Sigmoid colon (tissue), 7 donors: Measurements from ENCODE around the gene NXPH3. TPM values are rescaled to one million over a fixed set of nuclear protein-coding genes. Genes with fewer than 3 reads are reported as not detected.

Source experiments
- DNase-seq: peaks from one replicate; pipeline ENCODE4 v3.0.0-alpha.2; 2019
- H3K27ac ChIP-seq, 4 donors: fragments of 200-600 bp; sonication (generic); one replicate each; pipeline ENCODE4 v1.5.1; 2016 to 2019; ENCODE audit warnings: mild to moderate bottlenecking in 1 of 4
- H3K27me3 ChIP-seq, 3 donors: fragments of 200-600 bp; sonication (generic); one replicate each; pipeline ENCODE4 v1.5.1; 2019; ENCODE audit warnings: mild to moderate bottlenecking in 1 of 3
- H3K36me3 ChIP-seq, 4 donors: fragments of 200-600 bp; sonication (generic); one replicate each; pipeline ENCODE4 v1.5.1; 2016 to 2019
- H3K4me1 ChIP-seq, 4 donors: fragments of 200-600 bp; sonication (generic); one replicate each; pipeline ENCODE4 v1.5.1; 2017 to 2019
- H3K4me3 ChIP-seq, 4 donors: fragments of 200-600 bp; sonication (generic); one replicate each; pipeline ENCODE4 v1.5.1; 2017 to 2019; ENCODE audit warnings: mild to moderate bottlenecking in 2 of 4, moderate library complexity in 1 of 4
- H3K9me3 ChIP-seq, 4 donors: fragments of 200-600 bp in 3 of 4; sonication (generic) in 3 of 4; one replicate each; pipeline versions ENCODE4 v1.5.1 to v1.6.1; 2013 to 2019
- CTCF ChIP-seq, 4 experiments: fragments of 450-650 bp in 3 of 4; fragments of 200-600 bp in 1 of 4; IDR thresholded peaks; one replicate each; pipeline ENCODE4 v1.5.1; 2016 to 2019; ENCODE audit warnings: antibody characterized with exemption in 4 of 4, mild to moderate bottlenecking in 3 of 4, moderate library complexity in 2 of 4
- EP300 ChIP-seq, 4 donors: sonication (generic); formaldehyde crosslinking; IDR thresholded peaks; one replicate each; pipeline ENCODE4 v1.6.1; 2017; ENCODE audit warnings: antibody characterized with exemption in 4 of 4
- POLR2A ChIP-seq, 2 donors: fragments of 450-650 bp; IDR thresholded peaks; one replicate each; pipeline ENCODE4 v1.6.1; 2016; ENCODE audit warnings: antibody characterized with exemption in 2 of 2, mild to moderate bottlenecking in 2 of 2, moderate library complexity in 2 of 2
- POLR2AphosphoS5 ChIP-seq, 4 donors: sonication (generic); formaldehyde crosslinking; IDR thresholded peaks; one replicate each; pipeline ENCODE4 v1.6.1; 2017; ENCODE audit warnings: antibody characterized with exemption in 4 of 4
- WGBS, 2 donors: extraction: QIAGEN DNeasy Blood & Tissue Kit; methylation state at CpG; one replicate each; pipeline ENCODE4 v1.1.7; 2013; 5-methylcytosine and 5-hydroxymethylcytosine counted together
- intact Hi-C: fragments of 100-400 bp; cut with DNase I; formaldehyde crosslinking; loops from one replicate; pipeline ENCODE4 v1.15.1; 2023
- polyA plus RNA-seq, 3 donors: library from polyadenylated mRNA; stranded (reverse); fragments of 200-250 nt; gene quantifications; one replicate each; pipeline ENCODE4 v1.2.3, GENCODE V29; 2013
- total RNA-seq, 4 donors: library from RNA; depleted of rRNA; stranded (reverse); fragments of >200 nt; gene quantifications; one replicate each; pipeline ENCODE4 v1.1.0, GENCODE V29; 2016
- donor health status: healthy with polysubstance abuse.
- donor health status: Bipolar disorder and iron deficiency.
- donor health status: healthy.

NXPH3 gene
- total and polyA plus RNA-seq, 7 donors = 0.23 to 32.6 (median 20.2) TPM

GRCh38 chr17:49603238-49603637 lies 27.6 kb downstream of the NXPH3 start:
- Histone ChIP-seq H3K27ac (peak overlapping the region; percentile 46 to 65 (median 54)), H3K36me3 (peaks cover 28 to 100% (median 74%) of the 10 kb centered on the region in 4 donors), H3K9me3 (no peaks in the 10 kb centered on the region), H3K4me1 (peaks cover 0 to 43% (median 27%) of the 10 kb centered on the region in 4 donors), H3K4me3 (no peak overlapping the region), H3K27me3 (no peaks in the 10 kb centered on the region)
- intact Hi-C loops = no loop called here
- 67% methylated on average over 3 of the region's 3 CpGs for WGBS, 2 donors
- TF ChIP-seq POLR2A (IDR thresholded peaks at IDR 0.05) = no peak
- no peak for TF ChIP-seq POLR2AphosphoS5 (IDR thresholded peaks at IDR 0.05)
- TF ChIP-seq EP300 (IDR thresholded peaks at IDR 0.05) = no peak
- no peak for TF ChIP-seq CTCF (IDR thresholded peaks at IDR 0.05)
- DNase-seq = no peak

- peak overlapping the region; percentile 46 to 65 (median 54) for H3K27ac ChIP-seq
- intact Hi-C loops = no loop called here
- H3K9me3 ChIP-seq = no peaks in the 10 kb centered on the region
- WGBS, 2 donors = 81 to 85% methylated on average over 2 of the region's 2 CpGs
- TF ChIP-seq CTCF (IDR thresholded peaks at IDR 0.05) (peak in 2 of 4 experiments; percentile 28 to 30), POLR2AphosphoS5 (IDR thresholded peaks at IDR 0.05) (no peak), POLR2A (IDR thresholded peaks at IDR 0.05) (no peak)
- H3K36me3 ChIP-seq = peaks cover 28 to 100% (median 73%) of the 10 kb centered on the region in 4 donors
- no peak overlapping the region for H3K4me3 ChIP-seq
- DNase-seq = no peak
- peaks cover 0 to 39% (median 26%) of the 10 kb centered on the region in 4 donors for H3K4me1 ChIP-seq
- H3K27me3 ChIP-seq = no peaks in the 10 kb centered on the region
Measured at GRCh38 chr17:49603720-49604119, 28.0 kb downstream of the NXPH3 start.

GRCh38 chr17:49604314-49604869 lies 28.7 kb downstream of the NXPH3 start:
- Histone ChIP-seq H3K4me1 (peaks cover 0 to 34% (median 26%) of the 10 kb centered on the region in 4 donors), H3K27ac (peak overlapping the region in 3 of 4 donors; percentile 46 to 65 (median 60)), H3K4me3 (no peak overlapping the region), H3K36me3 (peaks cover 30 to 100% (median 70%) of the 10 kb centered on the region in 4 donors), H3K27me3 (no peaks in the 10 kb centered on the region), H3K9me3 (no peaks in the 10 kb centered on the region)
- no peak for DNase-seq
- TF ChIP-seq CTCF (IDR thresholded peaks at IDR 0.05) = no peak
- no peak for TF ChIP-seq EP300 (IDR thresholded peaks at IDR 0.05)
- TF ChIP-seq POLR2A (IDR thresholded peaks at IDR 0.05) = no peak
- TF ChIP-seq POLR2AphosphoS5 (IDR thresholded peaks at IDR 0.05) = no peak
- 95% methylated on average over 7 of the region's 7 CpGs for WGBS, 2 donors
- intact Hi-C loops = no loop called here

- intact Hi-C loops = loop anchor here (5.0 kb wide), 2 partner anchors 34 to 66 kb away; partner anchors contain the start of genes NXPH3 and SPOP
- 91 to 93% methylated on average over 5 of the region's 5 CpGs for WGBS, 2 donors
- Histone ChIP-seq H3K4me3 (no peak overlapping the region), H3K27me3 (no peaks in the 10 kb centered on the region), H3K27ac (peak overlapping the region; percentile 47 to 89 (median 66)), H3K36me3 (peaks cover 12 to 72% (median 45%) of the 10 kb centered on the region in 4 donors), H3K9me3 (no peaks in the 10 kb centered on the region), H3K4me1 (peaks cover 0 to 58% (median 46%) of the 10 kb centered on the region in 4 donors)
- TF ChIP-seq CTCF (IDR thresholded peaks at IDR 0.05) (no peak), POLR2A (IDR thresholded peaks at IDR 0.05) (no peak), EP300 (IDR thresholded peaks at IDR 0.05) (no peak), POLR2AphosphoS5 (IDR thresholded peaks at IDR 0.05) (peak in 1 of 4 donors; percentile 12)
- DNase-seq = no peak
Measured at GRCh38 chr17:49610883-49611584, 35.4 kb downstream of the NXPH3 start.
